ENCODE measurements around the gene TAF1B.

Gene TAF1B

DNA sequence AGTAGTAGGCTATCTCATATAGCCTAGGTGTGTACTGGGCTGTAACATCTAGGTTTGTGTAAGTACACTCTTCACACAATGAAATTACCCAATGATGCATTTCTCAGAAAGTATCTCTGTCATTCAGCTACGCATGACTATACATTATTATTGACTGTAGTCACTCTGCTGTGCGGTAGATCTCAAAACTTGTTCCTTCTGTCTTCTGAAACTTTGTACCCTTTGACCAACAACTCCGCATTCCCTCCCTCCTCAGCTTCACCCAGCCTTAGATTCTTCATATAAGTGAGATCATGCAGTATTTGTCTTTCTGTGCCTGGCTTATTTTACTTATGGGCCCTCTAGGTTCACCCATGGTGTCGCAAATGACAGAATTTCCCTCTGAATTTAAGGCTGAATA, 49.0 kb downstream of the TAF1B start:
- in situ Hi-C loops (cut with MboI; ENCODE audit: low pct_unique_long_range_greater_than_20kb, low sequenced_read_pairs, unreplicated experiment): no loop called here
- TF ChIP-seq, protein P1, sequence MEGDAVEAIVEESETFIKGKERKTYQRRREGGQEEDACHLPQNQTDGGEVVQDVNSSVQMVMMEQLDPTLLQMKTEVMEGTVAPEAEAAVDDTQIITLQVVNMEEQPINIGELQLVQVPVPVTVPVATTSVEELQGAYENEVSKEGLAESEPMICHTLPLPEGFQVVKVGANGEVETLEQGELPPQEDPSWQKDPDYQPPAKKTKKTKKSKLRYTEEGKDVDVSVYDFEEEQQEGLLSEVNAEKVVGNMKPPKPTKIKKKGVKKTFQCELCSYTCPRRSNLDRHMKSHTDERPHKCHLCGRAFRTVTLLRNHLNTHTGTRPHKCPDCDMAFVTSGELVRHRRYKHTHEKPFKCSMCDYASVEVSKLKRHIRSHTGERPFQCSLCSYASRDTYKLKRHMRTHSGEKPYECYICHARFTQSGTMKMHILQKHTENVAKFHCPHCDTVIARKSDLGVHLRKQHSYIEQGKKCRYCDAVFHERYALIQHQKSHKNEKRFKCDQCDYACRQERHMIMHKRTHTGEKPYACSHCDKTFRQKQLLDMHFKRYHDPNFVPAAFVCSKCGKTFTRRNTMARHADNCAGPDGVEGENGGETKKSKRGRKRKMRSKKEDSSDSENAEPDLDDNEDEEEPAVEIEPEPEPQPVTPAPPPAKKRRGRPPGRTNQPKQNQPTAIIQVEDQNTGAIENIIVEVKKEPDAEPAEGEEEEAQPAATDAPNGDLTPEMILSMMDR (IDR thresholded peaks at IDR 0.05; ENCODE audit: extremely low read depth, insufficient read depth, missing control alignments): no peak
- DNase-seq (ENCODE audit: low spot score): no peak

DNA sequence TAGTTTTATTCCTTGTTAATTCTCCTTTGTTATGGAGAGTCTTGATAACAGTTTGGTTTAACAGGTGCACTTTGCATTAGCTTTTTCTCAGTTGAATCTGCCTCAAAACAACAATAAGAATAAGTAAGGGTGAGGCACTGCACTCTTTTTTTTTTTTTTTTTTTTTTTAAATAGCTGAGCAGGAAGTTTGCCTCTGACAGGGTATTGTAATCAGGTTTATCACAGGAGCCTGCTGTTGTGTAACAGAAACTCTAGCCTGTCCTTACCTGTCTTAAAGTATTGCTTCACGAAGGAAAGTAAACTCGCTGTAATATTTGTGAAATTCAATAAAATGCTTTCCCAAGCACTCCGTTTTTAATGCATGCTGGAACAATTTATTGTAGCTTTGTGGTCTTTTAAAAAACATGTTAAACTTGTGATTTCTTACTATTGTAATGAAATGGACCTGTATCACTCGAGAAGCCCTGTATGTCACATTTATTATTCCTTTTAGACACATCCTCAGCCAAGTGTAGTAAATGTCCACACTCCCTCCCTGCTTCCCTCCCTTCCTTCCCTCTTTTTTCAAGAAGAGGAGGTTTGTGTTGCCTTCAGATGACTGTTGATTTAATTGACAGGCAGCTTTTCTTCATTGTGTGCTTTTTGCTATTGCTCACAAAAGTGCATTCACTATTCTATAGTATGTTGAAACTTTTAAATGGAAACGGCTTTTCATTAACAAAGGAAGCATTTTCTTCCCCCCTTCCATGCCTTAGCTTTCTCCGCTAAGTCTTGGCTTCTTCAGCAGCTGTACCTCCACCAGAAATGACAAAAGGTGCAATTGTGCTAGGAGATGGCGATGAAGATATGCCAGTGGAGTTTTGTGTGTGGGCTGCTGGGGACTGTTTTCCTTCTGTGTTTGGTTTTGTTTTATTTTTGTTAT, 52.7 kb downstream of the TAF1B start:
- no peak for DNase-seq (ENCODE audit: low spot score)
- TF ChIP-seq, protein P1 (IDR thresholded peaks at IDR 0.05; ENCODE audit: extremely low read depth, insufficient read depth, missing control alignments): no peak
- in situ Hi-C loops (cut with MboI; ENCODE audit: low pct_unique_long_range_greater_than_20kb, low sequenced_read_pairs, unreplicated experiment): no loop called here

DNA sequence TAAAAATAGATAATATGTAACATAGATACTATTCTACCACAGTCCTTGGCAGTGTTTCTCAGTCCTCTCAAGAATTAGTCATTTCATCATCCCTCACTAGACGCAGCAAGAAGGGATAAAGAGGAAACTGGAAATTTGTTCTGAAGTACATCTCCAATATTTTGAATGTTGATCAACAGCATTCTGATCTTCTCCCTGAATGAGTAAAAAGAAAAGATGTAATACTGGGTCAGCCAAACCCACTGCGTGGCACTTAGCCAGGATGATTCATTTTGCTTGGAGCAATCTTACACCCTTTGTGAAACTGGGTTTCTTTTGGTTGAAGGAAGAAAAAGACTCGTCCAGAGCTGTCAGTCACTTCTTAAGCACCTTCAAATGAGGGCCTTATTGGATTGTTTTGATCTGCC, 54.1 kb downstream of the TAF1B start:
- TF ChIP-seq, protein P1 (IDR thresholded peaks at IDR 0.05; ENCODE audit: extremely low read depth, insufficient read depth, missing control alignments): peak; percentile 6
- in situ Hi-C loops (cut with MboI; ENCODE audit: low pct_unique_long_range_greater_than_20kb, low sequenced_read_pairs, unreplicated experiment): no loop called here
- no peak for DNase-seq (ENCODE audit: low spot score)

- TF ChIP-seq, protein P1 (IDR thresholded peaks at IDR 0.05; ENCODE audit: extremely low read depth, insufficient read depth, missing control alignments): no peak
- in situ Hi-C loops (cut with MboI; ENCODE audit: low pct_unique_long_range_greater_than_20kb, low sequenced_read_pairs, unreplicated experiment): no loop called here
- no peak for DNase-seq (ENCODE audit: low spot score)
Measured at GRCh38 chr2:9897846-9898245, 54.6 kb downstream of the TAF1B start.

- TF ChIP-seq, protein P1 (IDR thresholded peaks at IDR 0.05; ENCODE audit: extremely low read depth, insufficient read depth, missing control alignments): no peak
- DNase-seq (ENCODE audit: low spot score): no peak
- in situ Hi-C loops (cut with MboI; ENCODE audit: low pct_unique_long_range_greater_than_20kb, low sequenced_read_pairs, unreplicated experiment): no loop called here
Measured at GRCh38 chr2:9905413-9905812, 62.1 kb downstream of the TAF1B start.

DNA sequence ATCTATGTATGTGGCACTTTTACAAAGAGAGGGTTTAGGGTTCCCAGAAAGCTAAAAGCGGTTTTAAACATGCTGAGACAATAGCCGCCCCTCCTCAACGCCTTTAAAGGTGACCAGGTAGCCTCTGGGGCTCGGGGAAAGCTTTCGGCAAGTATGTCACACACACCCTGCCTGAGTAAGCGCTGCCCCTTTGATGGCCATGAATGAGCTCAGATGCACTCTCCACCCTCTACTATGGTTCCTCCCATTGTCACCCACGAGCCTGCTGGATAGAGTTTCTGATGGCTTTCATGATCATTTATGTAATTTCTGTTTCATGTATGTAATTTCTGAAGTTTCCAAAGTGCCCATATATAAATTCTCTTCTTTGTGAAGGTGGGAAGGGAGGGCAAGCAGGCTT, 64.1 kb downstream of the TAF1B start:
- TF ChIP-seq, protein P1 (IDR thresholded peaks at IDR 0.05; ENCODE audit: extremely low read depth, insufficient read depth, missing control alignments): no peak
- no peak for DNase-seq (ENCODE audit: low spot score)
- in situ Hi-C loops (cut with MboI; ENCODE audit: low pct_unique_long_range_greater_than_20kb, low sequenced_read_pairs, unreplicated experiment): no loop called here
